Activated naive CD4-positive, alpha-beta T cell treated with anti-CD3 and anti-CD28 coated beads, Interleukin-2, amount 10 ng/mL, durations not matched to agents 7 days and 5 days (primary cell): ENCODE data around the gene OR13C2.
"Not testable (repeated sequence)": the region's sequence is repeated elsewhere in the genome, so short reads cannot be mapped to it uniquely, and the experiment has no call there.

Source experiments
- CTCF ChIA-PET: fragments of 350-600 bp; sonication (Branson Sonifier 250); formaldehyde crosslinking; loops from one replicate; lab custom pipeline; 2021; ENCODE audit warnings: antibody characterized with exemption; lab: Charles Lee
- DNase-seq: peaks from one replicate; pipeline ENCODE4 v3.0.0-alpha.2; 2020
- H3K27ac Mint-ChIP-seq: one replicate; pipeline ENCODE4 v1.8.0; 2021; ENCODE audit warnings: mild to moderate bottlenecking, moderate library complexity, mixed read lengths
- H3K27me3 Mint-ChIP-seq: one replicate; pipeline ENCODE4 v1.8.0; 2021; ENCODE audit warnings: mild to moderate bottlenecking, mixed read lengths
- H3K36me3 Mint-ChIP-seq: one replicate; pipeline ENCODE4 v1.8.0; 2021; ENCODE audit warnings: mixed read lengths
- H3K4me1 Mint-ChIP-seq: one replicate; pipeline ENCODE4 v1.8.0; 2021; ENCODE audit warnings: mixed read lengths
- H3K4me3 Mint-ChIP-seq: one replicate; pipeline ENCODE4 v1.8.0; 2021; ENCODE audit warnings: mild to moderate bottlenecking, moderate library complexity, mixed read lengths
- H3K9me3 Mint-ChIP-seq: one replicate; pipeline ENCODE4 v1.8.0; 2021; ENCODE audit warnings: mixed read lengths

The OR13C2 gene

GRCh38 chr9:104605527-104605926 lies at the start of gene OR13C2:
Gene OR13C2, minus strand, starts transcription at chr9:104605627. Its CDS starts 0 bp downstream, at chr9:104605627.
- H3K9me3 Mint-ChIP-seq, H3K4me3 Mint-ChIP-seq, CTCF ChIA-PET, H3K27me3 Mint-ChIP-seq, H3K36me3 Mint-ChIP-seq, H3K27ac Mint-ChIP-seq, H3K4me1 Mint-ChIP-seq, DNase-seq: not testable (repeated sequence)

- Mint-ChIP-seq H3K27me3 (no peaks in the 10 kb centered on the region), H3K4me3 (no peak overlapping the region), H3K9me3 (peaks cover 10% of the 10 kb centered on the region), H3K36me3 (no peaks in the 10 kb centered on the region), H3K4me1 (no peaks in the 10 kb centered on the region), H3K27ac (no peak overlapping the region)
- CTCF ChIA-PET = no interaction called here
- DNase-seq = no peak
Measured at GRCh38 chr9:104635456-104635855, 30.0 kb upstream of the OR13C2 start.

GRCh38 chr9:104633976-104634520 lies 28.6 kb upstream of the OR13C2 start:
- Mint-ChIP-seq H3K36me3 (no peaks in the 10 kb centered on the region), H3K27me3 (no peaks in the 10 kb centered on the region), H3K4me3 (no peak overlapping the region), H3K9me3 (peaks cover 3% of the 10 kb centered on the region), H3K27ac (no peak overlapping the region), H3K4me1 (no peaks in the 10 kb centered on the region)
- DNase-seq = no peak
- CTCF ChIA-PET = no interaction called here

- H3K36me3 Mint-ChIP-seq, H3K4me3 Mint-ChIP-seq, H3K9me3 Mint-ChIP-seq, H3K4me1 Mint-ChIP-seq, H3K27me3 Mint-ChIP-seq, CTCF ChIA-PET, DNase-seq, H3K27ac Mint-ChIP-seq: not testable (repeated sequence)
Measured at GRCh38 chr9:104625964-104626363, 20.5 kb upstream of the OR13C2 start.

GRCh38 chr9:104618104-104618503 lies 12.7 kb upstream of the OR13C2 start, which contains the start of gene OR13C9:
Gene OR13C9, minus strand, starts transcription at chr9:104618204. Its CDS starts 0 bp downstream, at chr9:104618204.
- no peak for DNase-seq
- Mint-ChIP-seq H3K27ac (no peak within 1 kb of the TSS), H3K27me3 (no peaks in the 10 kb centered on the region), H3K4me1 (no peaks in the 10 kb centered on the region), H3K9me3 (no peaks in the 10 kb centered on the region), H3K4me3 (no peak within 1 kb of the TSS), H3K36me3 (no peaks in the 10 kb centered on the region)
- CTCF ChIA-PET = no interaction called here

GRCh38 chr9:104617418-104617817 lies 12.0 kb upstream of the OR13C2 start:
- Mint-ChIP-seq H3K9me3 (no peaks in the 10 kb centered on the region), H3K4me1 (no peaks in the 10 kb centered on the region), H3K27ac (no peak overlapping the region), H3K36me3 (no peaks in the 10 kb centered on the region), H3K4me3 (no peak overlapping the region), H3K27me3 (no peaks in the 10 kb centered on the region)
- CTCF ChIA-PET = no interaction called here
- no peak for DNase-seq

- H3K4me1 Mint-ChIP-seq = no peaks in the 10 kb centered on the region
- H3K36me3 Mint-ChIP-seq = no peaks in the 10 kb centered on the region
- no peaks in the 10 kb centered on the region for H3K27me3 Mint-ChIP-seq
- H3K9me3 Mint-ChIP-seq = no peaks in the 10 kb centered on the region
- H3K4me3 Mint-ChIP-seq = no peak overlapping the region
- H3K27ac Mint-ChIP-seq = no peak overlapping the region
- no peak for DNase-seq
- CTCF ChIA-PET = no interaction called here
Measured at GRCh38 chr9:104611213-104611612, 5.8 kb upstream of the OR13C2 start.

- Mint-ChIP-seq H3K4me3 (no peak overlapping the region), H3K27me3 (no peaks in the 10 kb centered on the region), H3K36me3 (no peaks in the 10 kb centered on the region), H3K27ac (no peak overlapping the region), H3K4me1 (no peaks in the 10 kb centered on the region), H3K9me3 (no peaks in the 10 kb centered on the region)
- CTCF ChIA-PET = no interaction called here
- no peak for DNase-seq
Measured at GRCh38 chr9:104608336-104608735, 2.9 kb upstream of the OR13C2 start.

GRCh38 chr9:104606152-104606551 lies 725 bp upstream of the OR13C2 start:
- no peak for DNase-seq
- Mint-ChIP-seq H3K36me3 (no peaks in the 10 kb centered on the region), H3K4me1 (no peaks in the 10 kb centered on the region), H3K9me3 (no peaks in the 10 kb centered on the region), H3K27ac (no peak overlapping the region), H3K4me3 (no peak overlapping the region), H3K27me3 (no peaks in the 10 kb centered on the region)
- CTCF ChIA-PET = no interaction called here

- Mint-ChIP-seq H3K4me3 (no peak overlapping the region), H3K27ac (no peak overlapping the region), H3K4me1 (no peaks in the 10 kb centered on the region), H3K9me3 (no peaks in the 10 kb centered on the region), H3K36me3 (no peaks in the 10 kb centered on the region), H3K27me3 (no peaks in the 10 kb centered on the region)
- no peak for DNase-seq
- CTCF ChIA-PET = no interaction called here
Measured at GRCh38 chr9:104604801-104605200, 626 bp downstream of the OR13C2 start.

- H3K36me3 Mint-ChIP-seq, H3K27me3 Mint-ChIP-seq, H3K9me3 Mint-ChIP-seq, H3K4me1 Mint-ChIP-seq, DNase-seq, CTCF ChIA-PET, H3K4me3 Mint-ChIP-seq, H3K27ac Mint-ChIP-seq: not testable (repeated sequence)
Measured at GRCh38 chr9:104599313-104599712, 6.1 kb downstream of the OR13C2 start, which contains the start of gene OR13C5. Gene OR13C5, minus strand, starts transcription at chr9:104599413. Its CDS starts 0 bp downstream, at chr9:104599413.

- H3K36me3 Mint-ChIP-seq, H3K4me1 Mint-ChIP-seq, H3K4me3 Mint-ChIP-seq, H3K27me3 Mint-ChIP-seq, CTCF ChIA-PET, DNase-seq, H3K27ac Mint-ChIP-seq, H3K9me3 Mint-ChIP-seq: not testable (repeated sequence)
Measured at GRCh38 chr9:104598749-104599148, 6.7 kb downstream of the OR13C2 start.

GRCh38 chr9:104589626-104590025 lies 15.8 kb downstream of the OR13C2 start:
- no peaks in the 10 kb centered on the region for H3K9me3 Mint-ChIP-seq
- H3K27ac Mint-ChIP-seq = no peak overlapping the region
- no peaks in the 10 kb centered on the region for H3K27me3 Mint-ChIP-seq
- CTCF ChIA-PET = no interaction called here
- DNase-seq = no peak
- no peak overlapping the region for H3K4me3 Mint-ChIP-seq
- H3K36me3 Mint-ChIP-seq = no peaks in the 10 kb centered on the region
- no peaks in the 10 kb centered on the region for H3K4me1 Mint-ChIP-seq

- no peak for DNase-seq
- Mint-ChIP-seq H3K27me3 (no peaks in the 10 kb centered on the region), H3K27ac (no peak overlapping the region), H3K9me3 (no peaks in the 10 kb centered on the region), H3K4me3 (no peak overlapping the region), H3K36me3 (no peaks in the 10 kb centered on the region), H3K4me1 (no peaks in the 10 kb centered on the region)
- CTCF ChIA-PET = no interaction called here
Measured at GRCh38 chr9:104586496-104587180, 18.8 kb downstream of the OR13C2 start.

- Mint-ChIP-seq H3K27me3 (no peaks in the 10 kb centered on the region), H3K36me3 (no peaks in the 10 kb centered on the region), H3K27ac (no peak overlapping the region), H3K9me3 (no peaks in the 10 kb centered on the region), H3K4me1 (no peaks in the 10 kb centered on the region), H3K4me3 (no peak overlapping the region)
- no peak for DNase-seq
- CTCF ChIA-PET = no interaction called here
Measured at GRCh38 chr9:104580562-104580961, 24.9 kb downstream of the OR13C2 start.
